KOPT-K1 (cell line): Measurements from ENCODE around the gene ENDOD1.

Experiments
- H3K27ac ChIP-seq: fragments of 200-600 bp; sonication (generic); 2 replicates; pipeline ENCODE4 v1.5.1; 2016; ENCODE audit warnings: antibody characterized with exemption, mild to moderate bottlenecking, low read depth, low read length; ENCODE audit not compliant: poor library complexity, severe bottlenecking
- H3K36me3 ChIP-seq: fragments of 200-600 bp; sonication (generic); 2 replicates; pipeline ENCODE4 v1.5.1; 2017; ENCODE audit warnings: antibody characterized with exemption, mild to moderate bottlenecking, low read length, moderate library complexity; ENCODE audit not compliant: insufficient read depth
- H3K9me3 ChIP-seq: fragments of 200-600 bp; sonication (generic); 2 replicates; pipeline ENCODE4 v1.5.1; 2017; ENCODE audit warnings: antibody characterized with exemption, low read length, mild to moderate bottlenecking; ENCODE audit not compliant: insufficient read depth, poor library complexity, severe bottlenecking

ENDOD1 gene

GRCh38 chr11:95067841-95068219, 21.8 kb upstream of the ENDOD1 start:
- no peaks in the 10 kb centered on the region for H3K36me3 ChIP-seq
- H3K27ac ChIP-seq = no peak overlapping the region
- no peaks in the 10 kb centered on the region for H3K9me3 ChIP-seq

- no peaks in the 10 kb centered on the region for H3K9me3 ChIP-seq
- no peaks in the 10 kb centered on the region for H3K36me3 ChIP-seq
- H3K27ac ChIP-seq = no peak overlapping the region
Observed at GRCh38 chr11:95068549-95068948, 21.1 kb upstream of the ENDOD1 start.

- Histone ChIP-seq H3K27ac (no peak overlapping the region), H3K36me3 (no peaks in the 10 kb centered on the region), H3K9me3 (no peaks in the 10 kb centered on the region)
Observed at GRCh38 chr11:95070471-95070870, 19.2 kb upstream of the ENDOD1 start.

GRCh38 chr11:95072948-95073347, 16.7 kb upstream of the ENDOD1 start:
- Histone ChIP-seq H3K36me3 (no peaks in the 10 kb centered on the region), H3K27ac (no peak overlapping the region), H3K9me3 (no peaks in the 10 kb centered on the region)

GRCh38 chr11:95074792-95075563, 14.7 kb upstream of the ENDOD1 start:
- Histone ChIP-seq H3K36me3 (no peaks in the 10 kb centered on the region), H3K27ac (no peak overlapping the region), H3K9me3 (no peaks in the 10 kb centered on the region)

GRCh38 chr11:95076416-95076815, 13.2 kb upstream of the ENDOD1 start:
- Histone ChIP-seq H3K27ac (no peak overlapping the region), H3K9me3 (no peaks in the 10 kb centered on the region), H3K36me3 (no peaks in the 10 kb centered on the region)

- Histone ChIP-seq H3K9me3 (no peaks in the 10 kb centered on the region), H3K36me3 (no peaks in the 10 kb centered on the region), H3K27ac (no peak overlapping the region)
Observed at GRCh38 chr11:95076981-95077380, 12.7 kb upstream of the ENDOD1 start.

- no peak overlapping the region for H3K27ac ChIP-seq
- no peaks in the 10 kb centered on the region for H3K9me3 ChIP-seq
- no peaks in the 10 kb centered on the region for H3K36me3 ChIP-seq
Observed at GRCh38 chr11:95078526-95078925, 11.1 kb upstream of the ENDOD1 start.

GRCh38 chr11:95081010-95081409, 8.6 kb upstream of the ENDOD1 start:
- Histone ChIP-seq H3K9me3 (no peaks in the 10 kb centered on the region), H3K27ac (no peak overlapping the region), H3K36me3 (no peaks in the 10 kb centered on the region)

- Histone ChIP-seq H3K27ac (no peak overlapping the region), H3K36me3 (no peaks in the 10 kb centered on the region), H3K9me3 (no peaks in the 10 kb centered on the region)
Observed at GRCh38 chr11:95081412-95081811, 8.2 kb upstream of the ENDOD1 start.

- Histone ChIP-seq H3K9me3 (no peaks in the 10 kb centered on the region), H3K27ac (no peak overlapping the region), H3K36me3 (no peaks in the 10 kb centered on the region)
Observed at GRCh38 chr11:95082576-95083001, 7.1 kb upstream of the ENDOD1 start.

- Histone ChIP-seq H3K36me3 (no peaks in the 10 kb centered on the region), H3K27ac (no peak overlapping the region), H3K9me3 (no peaks in the 10 kb centered on the region)
Observed at GRCh38 chr11:95084509-95084908, 5.1 kb upstream of the ENDOD1 start.

GRCh38 chr11:95085117-95085816, 4.4 kb upstream of the ENDOD1 start:
- no peaks in the 10 kb centered on the region for H3K9me3 ChIP-seq
- H3K27ac ChIP-seq = no peak overlapping the region
- no peaks in the 10 kb centered on the region for H3K36me3 ChIP-seq

GRCh38 chr11:95086151-95086550, 3.5 kb upstream of the ENDOD1 start:
- Histone ChIP-seq H3K27ac (no peak overlapping the region), H3K9me3 (no peaks in the 10 kb centered on the region), H3K36me3 (no peaks in the 10 kb centered on the region)

GRCh38 chr11:95086836-95087570, 2.6 kb upstream of the ENDOD1 start:
- Histone ChIP-seq H3K27ac (no peak overlapping the region), H3K36me3 (no peaks in the 10 kb centered on the region), H3K9me3 (no peaks in the 10 kb centered on the region)
